OCI-LY7 (cell line): ENCODE measurements around the gene CERS3.

Experiments
- CTCF ChIP-seq: fragments of 200-600 bp; sonication (generic); conservative IDR thresholded peaks from 2 replicates; pipeline ENCODE4 v1.5.1; 2014; ENCODE audit warnings: mild to moderate bottlenecking, antibody characterized with exemption, low read length, moderate library complexity, mixed read lengths
- EZH2phosphoT487 ChIP-seq: fragments of 200-600 bp; sonication (generic); IDR thresholded peaks from 2 replicates; pipeline ENCODE4 v1.6.1; 2018; ENCODE audit warnings: low read depth, borderline replicate concordance, mild to moderate bottlenecking, mixed run types, antibody characterized with exemption, low read length, moderate library complexity, mixed read lengths

DNA sequence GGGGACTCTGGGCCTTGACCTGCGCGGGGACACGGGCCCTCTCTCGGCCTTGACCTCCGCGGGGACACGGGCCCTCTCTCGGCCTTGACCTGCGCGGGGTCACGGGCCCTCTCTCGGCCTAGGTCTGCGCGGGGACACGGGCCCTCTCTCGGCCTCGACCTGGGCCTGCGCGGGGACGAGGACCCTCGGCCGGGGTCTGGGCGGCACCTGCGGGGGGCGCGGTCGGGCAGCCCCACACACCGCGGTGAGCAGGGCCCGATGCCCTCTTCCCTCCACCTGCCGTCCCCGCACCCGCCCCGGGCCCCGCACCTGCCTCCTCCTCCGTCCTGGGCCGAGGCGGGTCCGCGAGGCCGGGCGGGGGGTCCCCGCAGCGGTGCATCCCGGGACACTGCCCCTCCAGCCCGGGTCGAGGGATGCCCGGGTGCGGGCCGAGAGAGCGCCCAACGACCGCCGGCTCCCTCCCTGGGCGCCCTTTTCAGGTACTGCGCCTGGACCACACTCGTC lies 15.6 kb upstream of the CERS3 start:
- no peak for TF ChIP-seq CTCF
- no peak for TF ChIP-seq EZH2phosphoT487
